OCI-LY1 (cell line): ENCODE results near the gene TMC6.
A peak's percentile ranks its signal among the peaks of the same experiment; 100 is the strongest.

Experiments used
- H2AFZ ChIP-seq: fragments of 200-600 bp; sonication (generic), shearing (Covaris generic); 2 replicates; pipeline ENCODE4 v1.6.0; 2014; ENCODE audit warnings: antibody characterized with exemption, mild to moderate bottlenecking, low read length
- H3F3A ChIP-seq: fragments of 200-600 bp; sonication (generic), shearing (Covaris generic); 2 replicates; pipeline ENCODE4 v1.6.0; 2014; ENCODE audit warnings: mild to moderate bottlenecking, antibody characterized with exemption, low read length, moderate library complexity; ENCODE audit not compliant: insufficient read depth
- H3K27ac ChIP-seq: fragments of 200-600 bp; sonication (generic); 2 replicates; pipeline ENCODE4 v1.5.1; 2014; ENCODE audit warnings: low read length, mixed run types, mild to moderate bottlenecking, low read depth; ENCODE audit not compliant: poor library complexity, severe bottlenecking
- H3K27me3 ChIP-seq: fragments of 200-600 bp; sonication (generic); 2 replicates; pipeline ENCODE4 v1.6.0; 2014; ENCODE audit warnings: antibody characterized with exemption, mild to moderate bottlenecking, low read length, moderate library complexity; ENCODE audit not compliant: insufficient read depth
- H3K36me3 ChIP-seq: fragments of 200-600 bp; sonication (generic); 2 replicates; pipeline ENCODE4 v1.6.1; 2014; ENCODE audit warnings: mild to moderate bottlenecking, antibody characterized with exemption, low read length, moderate library complexity, mixed read lengths; ENCODE audit not compliant: insufficient read depth
- H3K4me1 ChIP-seq: fragments of 200-600 bp; sonication (generic); 2 replicates; pipeline ENCODE4 v1.5.1; 2014; ENCODE audit warnings: mild to moderate bottlenecking, low read length, moderate library complexity; ENCODE audit not compliant: insufficient read depth, severe bottlenecking
- H3K4me2 ChIP-seq: fragments of 200-600 bp; sonication (generic), shearing (Covaris generic); 2 replicates; pipeline ENCODE4 v1.6.1; 2014; ENCODE audit warnings: low read length
- H3K4me3 ChIP-seq: fragments of 200-600 bp; sonication (generic); 2 replicates; pipeline ENCODE4 v1.5.1; 2014; ENCODE audit warnings: low read length, low read depth, mild to moderate bottlenecking, mixed read lengths; ENCODE audit not compliant: poor library complexity, severe bottlenecking
- H3K79me2 ChIP-seq: fragments of 200-600 bp; shearing (Covaris generic); 2 replicates; pipeline ENCODE4 v1.6.1; 2016; ENCODE audit warnings: mixed run types, low read length, mixed read lengths; ENCODE audit not compliant: insufficient read depth
- H3K9ac ChIP-seq: fragments of 200-600 bp; sonication (generic), shearing (Covaris generic); 2 replicates; pipeline ENCODE4 v1.6.1; 2014; ENCODE audit warnings: mild to moderate bottlenecking, low read length, mixed read lengths
- H3K9me2 ChIP-seq: fragments of 200-600 bp; sonication (generic), shearing (Covaris generic); 2 replicates; pipeline ENCODE4 v1.6.1; 2014; ENCODE audit warnings: low read depth, mild to moderate bottlenecking, low read length, mixed read lengths
- H3K9me3 ChIP-seq: fragments of 200-600 bp; shearing (Covaris generic); 2 replicates; pipeline ENCODE4 v1.6.1; 2014; ENCODE audit warnings: low read length, mixed read lengths
- H4K20me1 ChIP-seq: fragments of 200-600 bp; sonication (generic), shearing (Covaris generic); 2 replicates; pipeline ENCODE4 v1.6.0; 2016; ENCODE audit warnings: mild to moderate bottlenecking, low read length; ENCODE audit not compliant: insufficient read depth
- CTCF ChIP-seq: fragments of 200-600 bp; sonication (generic), shearing (Covaris generic); IDR thresholded peaks from 2 replicates; pipeline ENCODE4 v1.5.1; 2017; ENCODE audit warnings: mild to moderate bottlenecking, antibody characterized with exemption, low read length, moderate library complexity, mixed read lengths
- EZH2 ChIP-seq: fragments of 200-600 bp; sonication (generic), shearing (Covaris generic); IDR thresholded peaks from 2 replicates; pipeline ENCODE4 v1.8.0; 2017; ENCODE audit warnings: borderline replicate concordance, mixed run types, mild to moderate bottlenecking, antibody characterized with exemption, low read length, moderate library complexity, mixed read lengths

Gene TMC6

GRCh38 chr17:78134899-78135385, 6.4 kb upstream of the TMC6 start:
- H3K36me3 ChIP-seq, result peaks cover 28% of the 10 kb centered on the region
- H3K9me2 ChIP-seq, result no peaks in the 10 kb centered on the region
- no peak for TF ChIP-seq EZH2
- TF ChIP-seq CTCF, result no peak
- no peak overlapping the region for H3K4me3 ChIP-seq
- H3K27ac ChIP-seq, result no peak overlapping the region
- H2AFZ ChIP-seq, result no peak overlapping the region
- no peaks in the 10 kb centered on the region for H3F3A ChIP-seq
- no peaks in the 10 kb centered on the region for H3K27me3 ChIP-seq
- H3K4me1 ChIP-seq, result peaks cover 57% of the 10 kb centered on the region
- H3K9ac ChIP-seq, result no peak overlapping the region
- no peak overlapping the region for H3K4me2 ChIP-seq
- H3K79me2 ChIP-seq, result no peaks in the 10 kb centered on the region
- H3K9me3 ChIP-seq, result no peaks in the 10 kb centered on the region
- H4K20me1 ChIP-seq, result no peaks in the 10 kb centered on the region

- H2AFZ ChIP-seq, result no peak overlapping the region
- no peak for TF ChIP-seq EZH2
- TF ChIP-seq CTCF, result peak; percentile 82
- H3K36me3 ChIP-seq, result peaks cover 28% of the 10 kb centered on the region
- no peaks in the 10 kb centered on the region for H4K20me1 ChIP-seq
- H3K9me2 ChIP-seq, result no peaks in the 10 kb centered on the region
- no peaks in the 10 kb centered on the region for H3K79me2 ChIP-seq
- no peak overlapping the region; the same call in 1 of the 2 replicates for H3K9ac ChIP-seq
- no peaks in the 10 kb centered on the region for H3K9me3 ChIP-seq
- no peaks in the 10 kb centered on the region for H3K27me3 ChIP-seq
- H3K4me2 ChIP-seq, result peak overlapping the region; percentile 89
- no peaks in the 10 kb centered on the region for H3F3A ChIP-seq
- peak overlapping the region; percentile 92 for H3K27ac ChIP-seq
- H3K4me1 ChIP-seq, result peaks cover 61% of the 10 kb centered on the region
- H3K4me3 ChIP-seq, result peak overlapping the region; percentile 3
Observed at GRCh38 chr17:78133971-78134898, 5.7 kb upstream of the TMC6 start.

DNA sequence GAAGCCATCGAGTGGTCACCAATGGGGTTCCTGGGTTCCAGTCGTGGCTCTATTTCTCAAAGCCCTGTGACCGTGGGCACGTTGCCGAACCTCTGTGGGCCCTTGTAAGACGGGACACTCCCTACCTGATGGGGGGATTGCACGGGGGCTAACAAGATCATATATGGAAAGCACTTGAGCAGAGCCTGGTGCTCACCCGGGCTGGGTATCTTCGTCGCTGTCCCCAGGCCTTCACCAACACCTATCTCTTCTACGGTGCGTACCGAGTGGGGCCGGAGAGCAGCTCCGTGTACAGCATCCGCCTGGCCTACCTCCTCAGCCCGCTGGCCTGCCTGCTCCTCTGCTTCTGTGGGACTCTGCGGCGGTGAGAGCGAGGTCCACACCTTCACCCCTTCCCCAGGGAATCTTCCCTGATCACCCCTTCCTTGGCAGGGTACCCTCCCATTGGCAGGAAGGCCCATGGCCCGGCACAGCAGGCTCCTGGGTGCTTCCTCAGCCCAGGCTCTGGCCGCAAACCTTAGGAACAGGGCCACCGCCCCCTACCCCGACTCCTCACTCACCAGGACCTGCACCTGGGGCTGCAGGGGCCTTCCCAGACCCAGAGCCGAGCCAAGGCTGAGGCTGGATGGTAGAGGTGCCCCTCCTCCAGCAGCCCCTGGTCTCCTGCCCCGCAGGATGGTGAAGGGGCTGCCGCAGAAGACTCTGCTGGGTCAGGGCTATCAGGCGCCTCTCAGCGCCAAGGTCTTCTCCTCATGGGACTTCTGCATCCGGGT, 4.8 kb upstream of the TMC6 start:
- H3K36me3 ChIP-seq, result peaks cover 28% of the 10 kb centered on the region
- no peaks in the 10 kb centered on the region for H3K79me2 ChIP-seq
- no peak overlapping the region for H2AFZ ChIP-seq
- no peaks in the 10 kb centered on the region for H3K27me3 ChIP-seq
- peak overlapping the region; percentile 92; the same call in 1 of the 2 replicates for H3K9ac ChIP-seq
- H3K9me3 ChIP-seq, result no peaks in the 10 kb centered on the region
- H3K4me1 ChIP-seq, result peaks cover 66% of the 10 kb centered on the region
- H3K4me3 ChIP-seq, result peak overlapping the region; percentile 72
- no peaks in the 10 kb centered on the region for H4K20me1 ChIP-seq
- H3F3A ChIP-seq, result no peaks in the 10 kb centered on the region
- H3K27ac ChIP-seq, result peak overlapping the region; percentile 92
- no peaks in the 10 kb centered on the region for H3K9me2 ChIP-seq
- TF ChIP-seq EZH2 (no peak), CTCF (no peak)
- H3K4me2 ChIP-seq, result peak overlapping the region; percentile 89
